NCI-H187 treated with DMSO at 0.1 percent for 48 hours (cell line): Measurements from ENCODE around the gene IFITM2.

Experiments
- DNase-seq: peaks from one replicate; lab custom pipeline; 2025; lab: John Stamatoyannopoulos, UW

The IFITM2 gene

GRCh38 chr11:293271-293851 is 14.3 kb upstream of the IFITM2 start:
- no peak for DNase-seq

GRCh38 chr11:293852-294661 is 13.6 kb upstream of the IFITM2 start:
- no peak for DNase-seq

- no peak for DNase-seq
Observed at GRCh38 chr11:294780-295179, 12.8 kb upstream of the IFITM2 start.

DNA sequence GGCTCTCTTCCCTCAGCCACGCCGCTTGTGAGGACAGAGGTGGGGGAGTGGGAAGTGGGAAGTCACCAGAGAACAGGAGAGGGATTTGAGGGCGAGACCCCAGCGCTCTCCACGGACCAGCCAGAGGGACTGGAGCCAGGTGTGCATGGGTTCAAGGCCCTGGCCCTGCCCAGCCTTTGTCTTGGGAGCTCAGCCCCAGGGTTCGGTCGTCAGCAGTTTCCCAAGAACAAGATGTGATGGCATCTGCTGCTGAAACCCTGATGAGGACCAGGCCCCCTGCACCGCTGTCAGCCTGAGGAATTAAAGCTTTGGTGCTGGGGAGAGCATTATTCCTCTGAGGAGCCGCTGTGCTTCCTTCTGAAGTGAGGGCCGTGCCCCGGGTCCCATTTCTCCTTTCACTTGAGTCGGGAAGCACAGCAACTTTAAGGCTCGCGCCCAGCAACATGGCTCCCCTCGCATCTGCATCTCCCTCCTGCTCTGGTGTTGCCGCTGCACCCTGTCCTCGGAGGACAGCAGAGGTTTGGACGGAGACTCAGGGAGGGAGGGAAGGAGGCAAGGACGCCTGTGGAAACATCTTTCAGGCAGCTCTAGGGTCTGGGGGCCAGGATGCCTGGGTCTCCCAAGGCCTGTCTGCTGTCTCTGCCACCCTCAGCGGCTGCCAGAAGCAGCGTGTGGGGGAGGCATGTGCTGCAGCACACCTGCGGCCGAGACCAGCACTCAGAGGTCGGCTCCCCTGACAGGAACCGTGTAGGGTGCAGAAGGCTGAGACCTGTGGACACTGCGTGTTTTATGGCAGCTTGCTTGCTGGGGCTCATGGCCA is 12.1 kb upstream of the IFITM2 start:
- no peak for DNase-seq

GRCh38 chr11:296171-297050 is 11.2 kb upstream of the IFITM2 start:
- no peak for DNase-seq

DNA sequence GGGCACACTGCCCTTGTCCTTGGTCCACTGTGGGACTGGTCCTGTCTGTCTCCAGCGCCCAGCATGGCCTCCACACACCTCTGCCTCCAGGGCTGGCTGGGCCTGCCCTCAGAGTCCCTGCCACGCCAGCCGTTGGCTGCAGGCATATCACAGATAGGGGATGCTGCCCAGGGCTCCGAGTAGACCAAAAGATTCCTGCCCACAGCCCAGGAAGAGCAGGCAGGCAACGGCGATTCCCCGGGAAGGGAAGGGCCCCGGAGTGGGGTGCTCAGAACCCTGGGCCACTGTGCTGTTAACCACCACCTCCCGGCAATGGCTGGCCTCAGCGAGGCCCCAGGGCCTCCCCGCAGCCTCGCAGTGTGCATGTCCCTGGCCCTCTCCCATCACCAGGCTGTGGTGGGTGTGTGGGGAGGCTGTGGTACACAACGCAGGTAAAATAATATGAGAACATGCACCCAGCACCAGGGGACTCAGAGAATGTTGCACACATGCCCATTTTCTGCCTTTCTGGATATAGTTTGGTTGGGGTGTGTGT is 10.5 kb upstream of the IFITM2 start:
- no peak for DNase-seq

DNA sequence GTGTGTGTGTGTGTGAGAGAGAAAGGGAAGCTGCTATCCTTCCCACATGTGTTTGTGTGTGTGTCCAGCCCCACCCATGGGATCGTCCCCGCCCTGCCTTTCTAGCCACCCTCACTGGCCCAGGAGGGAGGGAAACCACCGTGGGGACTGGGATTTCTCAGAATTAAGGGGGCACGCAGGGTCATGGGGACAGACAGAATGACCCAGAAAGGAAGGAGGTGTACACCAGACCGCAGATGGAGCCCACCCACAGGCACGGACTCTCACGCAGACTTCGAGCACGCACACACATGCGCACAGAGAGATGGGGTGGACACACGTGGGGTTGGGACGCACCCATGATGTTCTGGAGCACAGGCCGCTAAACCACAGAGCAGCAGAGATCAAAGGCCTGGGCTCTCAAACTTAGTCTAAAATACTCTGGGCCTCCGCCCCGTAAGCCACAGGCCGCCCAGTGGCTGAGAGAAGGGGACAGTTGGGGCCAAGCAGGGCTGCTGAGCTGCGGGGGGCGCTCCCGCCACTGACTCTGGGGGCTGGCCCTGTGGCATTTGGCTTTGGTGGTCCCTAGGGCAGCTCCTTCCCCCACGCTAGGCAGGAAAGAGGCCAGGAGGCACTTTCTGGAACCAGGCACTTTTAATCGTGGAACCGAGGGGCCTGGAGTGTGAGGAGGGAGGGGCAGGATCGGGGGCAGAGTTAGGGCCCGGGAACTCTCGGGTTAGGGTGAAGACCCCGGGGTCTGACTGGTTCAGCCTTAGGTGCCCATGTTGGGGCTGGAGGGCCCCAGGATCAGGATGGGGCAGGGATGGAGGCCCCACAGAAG is 9.8 kb upstream of the IFITM2 start:
- no peak for DNase-seq

- DNase-seq, result no peak
Observed at GRCh38 chr11:298406-299065, 9.1 kb upstream of the IFITM2 start.

DNA sequence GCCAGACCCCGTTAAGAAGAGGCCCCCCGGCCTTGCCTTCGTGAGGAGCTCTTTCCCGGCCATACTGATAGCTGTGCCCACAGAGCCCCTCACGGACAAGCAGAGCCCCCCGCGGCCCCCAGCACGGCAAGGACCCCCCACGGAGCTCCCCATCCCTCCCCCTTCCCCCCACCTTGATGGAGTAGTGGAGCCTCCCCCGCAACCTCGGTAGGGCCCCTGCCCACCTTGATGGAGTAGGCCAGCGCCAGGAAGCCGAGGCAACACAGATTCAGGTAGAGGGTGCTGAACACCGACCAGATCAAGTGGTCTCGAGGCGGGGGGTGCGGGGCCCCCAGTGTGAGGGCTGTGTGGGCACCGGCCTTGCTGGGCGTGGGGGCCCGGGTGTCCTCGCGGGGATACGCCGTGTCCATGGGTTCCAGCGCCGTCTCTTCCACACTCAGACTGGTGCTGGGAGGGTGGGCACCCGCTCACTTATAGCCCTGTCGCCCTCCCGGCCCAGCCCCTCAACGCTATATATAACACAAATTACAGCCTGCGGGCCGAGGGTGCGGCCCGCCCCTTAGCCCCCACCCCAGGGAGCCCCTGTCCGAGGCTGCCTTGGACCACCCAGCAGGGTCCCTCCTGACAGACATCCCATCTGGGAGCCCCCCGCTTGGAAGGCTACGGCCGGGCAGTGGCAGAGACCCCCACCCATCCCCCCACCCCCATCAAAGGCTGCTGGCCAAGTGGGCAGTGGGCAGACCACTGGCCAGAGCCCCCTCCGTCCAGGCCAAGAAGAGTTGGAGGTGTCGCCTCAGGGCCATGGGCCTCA is 8.3 kb upstream of the IFITM2 start, which contains the start of gene IFITM5:
IFITM5 (minus strand) TSS at position 446 of the 811 bp plus-strand sequence; CDS start at position 410, 36 bp downstream.
- no peak for DNase-seq

DNA sequence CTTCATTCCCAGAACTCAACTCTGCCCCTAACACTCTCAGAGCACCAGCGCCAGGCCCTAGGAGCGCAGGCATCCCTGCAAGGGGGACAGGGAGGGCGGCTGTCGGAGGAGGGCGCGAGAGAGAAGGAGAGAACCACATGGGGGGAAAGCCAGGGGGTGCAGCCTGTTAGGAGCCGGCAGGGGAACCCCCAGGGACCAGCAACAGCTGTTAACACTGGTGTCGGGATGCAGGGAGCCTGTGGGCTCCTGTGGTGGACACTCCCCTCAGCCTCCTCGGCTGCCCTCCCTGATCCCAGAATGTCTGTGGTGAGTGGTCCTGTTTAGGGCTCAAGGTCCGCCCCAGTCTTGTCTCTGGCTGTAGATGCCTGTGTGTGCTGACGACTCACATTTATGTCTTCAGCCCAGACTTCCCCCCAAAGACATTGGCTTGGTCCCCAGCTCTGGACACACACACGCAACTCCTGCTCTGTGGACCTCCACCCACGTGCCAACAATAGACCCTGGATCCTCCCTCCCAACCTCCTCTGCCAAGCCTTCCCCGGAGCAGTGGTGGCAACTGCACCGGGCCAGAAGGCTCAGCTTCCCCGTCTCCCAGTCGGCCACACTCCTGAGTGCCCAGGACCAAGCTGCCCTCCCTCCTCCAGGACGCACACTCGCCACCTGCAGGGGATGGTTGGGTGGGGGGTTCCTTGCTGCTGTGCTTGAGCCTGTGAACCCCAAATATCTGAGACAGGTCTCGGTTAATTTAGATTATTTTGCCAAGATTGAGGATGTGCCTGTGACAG is 7.5 kb upstream of the IFITM2 start:
- DNase-seq, result no peak

DNA sequence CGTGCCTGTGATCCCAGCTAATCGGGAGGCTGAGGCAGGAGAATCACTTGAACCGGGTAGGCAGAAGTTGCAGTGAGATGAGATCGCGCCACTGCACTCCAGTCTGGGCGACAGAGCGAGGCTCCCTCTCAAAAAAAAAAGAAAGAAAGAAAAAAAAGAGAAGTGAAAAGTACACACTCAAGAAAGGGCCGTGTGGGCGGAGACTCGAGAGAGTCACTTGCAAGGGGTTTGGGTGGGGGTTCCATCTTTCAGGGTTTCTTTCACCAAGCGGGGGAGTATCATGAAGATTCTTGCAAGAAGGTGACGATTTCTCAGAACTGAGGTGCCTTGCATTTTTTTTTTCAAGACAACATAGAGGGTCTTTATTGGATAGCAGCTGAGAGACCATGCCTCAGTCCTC is 4.3 kb upstream of the IFITM2 start:
- no peak for DNase-seq

DNA sequence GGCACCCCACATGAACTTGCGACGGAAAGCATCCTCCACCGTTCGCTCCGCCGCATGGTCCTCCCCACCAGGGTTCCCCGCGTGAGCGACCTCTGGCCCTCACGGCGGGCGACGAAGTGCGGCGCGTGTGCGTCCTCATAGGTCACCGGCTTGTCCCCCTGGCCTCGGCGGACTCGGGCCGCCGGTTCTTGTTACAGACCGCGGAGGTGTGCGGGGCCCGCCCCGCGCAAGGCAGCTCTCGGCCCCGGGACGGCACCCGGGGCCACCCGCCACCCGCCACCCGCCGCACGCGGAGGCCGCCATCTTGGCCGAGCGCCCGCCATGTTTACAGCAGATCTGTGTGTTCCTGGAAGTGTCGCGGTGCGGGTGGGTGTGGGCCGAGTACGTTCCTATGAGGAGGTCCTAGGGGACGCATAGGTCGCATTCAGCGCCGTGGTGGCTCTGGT is 3.5 kb upstream of the IFITM2 start:
- no peak for DNase-seq

DNA sequence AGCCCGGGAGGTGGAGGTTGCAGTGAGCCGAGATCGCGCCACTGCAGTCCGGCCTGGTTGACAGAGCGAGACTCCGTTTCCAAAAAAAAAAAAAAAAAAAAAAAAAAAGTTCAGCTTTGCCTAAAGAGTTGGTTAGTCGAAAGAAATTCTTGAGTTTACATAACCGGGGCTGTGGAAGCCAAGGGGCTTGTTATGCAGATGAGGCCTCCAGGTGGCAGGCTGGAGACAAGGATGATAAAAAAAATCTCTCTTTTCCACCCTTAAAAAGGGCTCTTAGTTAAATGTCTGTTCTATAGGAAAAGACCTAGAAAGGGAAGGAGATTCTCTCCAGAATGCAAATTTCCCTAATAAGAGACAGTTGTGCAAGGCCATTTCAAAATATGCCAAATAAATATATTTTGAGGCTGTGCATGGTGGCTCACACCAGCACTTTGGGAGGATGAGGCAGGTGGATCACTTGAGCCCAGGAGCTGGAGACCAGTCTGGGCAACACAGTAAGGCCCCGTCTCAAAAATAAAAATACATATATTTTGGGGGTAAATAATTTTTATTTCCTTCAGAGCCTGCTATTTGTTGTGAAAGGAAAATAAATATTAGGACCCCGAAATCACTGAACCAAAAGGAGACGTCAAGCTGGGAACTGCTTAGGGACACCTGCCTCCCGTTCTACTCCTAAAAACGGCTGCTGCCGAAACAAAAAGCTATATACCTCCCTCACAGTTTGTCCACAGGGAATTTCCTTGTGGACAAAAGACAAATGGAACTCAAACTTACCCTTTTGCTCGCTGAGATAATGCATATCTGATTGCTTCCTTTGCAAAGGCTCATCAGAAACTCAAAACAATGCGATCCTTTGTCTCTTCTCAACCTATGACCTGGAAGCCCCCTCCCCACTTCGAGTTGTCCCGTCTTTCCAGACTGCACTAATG is 2.4 kb upstream of the IFITM2 start:
- DNase-seq, result no peak

DNA sequence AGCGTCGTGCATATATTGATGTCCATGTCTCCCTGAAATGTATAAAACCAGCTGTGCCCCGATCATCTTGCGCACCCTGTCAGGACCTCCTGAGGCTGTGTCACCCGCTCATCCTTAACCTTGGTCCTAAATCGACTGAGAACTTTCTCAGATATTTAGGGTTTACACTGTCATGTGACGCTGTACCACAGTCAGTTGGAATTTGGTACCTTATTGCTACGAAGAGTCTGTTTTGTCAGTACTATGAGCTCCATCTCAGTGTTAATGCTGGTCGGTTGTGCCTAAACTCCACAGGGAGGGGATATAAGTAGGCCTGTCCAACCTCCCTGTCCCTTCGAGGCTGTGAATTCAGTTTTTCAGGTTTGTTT is 1.8 kb upstream of the IFITM2 start:
- DNase-seq, result no peak

- no peak for DNase-seq
Observed at GRCh38 chr11:306645-307371, 808 bp upstream of the IFITM2 start.
